Osteoblast (primary cell): ENCODE data around the gene MARK3. TPM values are rescaled to one million over a fixed set of nuclear protein-coding genes. Genes with fewer than 3 reads are reported as not detected.
A peak's percentile ranks its signal among the peaks of the same experiment; 100 is the strongest.

Experiments
- DNase-seq: peaks from one replicate; pipeline ENCODE4 v3.0.0; 2011; ENCODE audit warnings: low spot score, mixed read lengths; ENCODE audit not compliant: insufficient read length; ENCODE audit errors: missing footprints
- H2AFZ ChIP-seq: 2 replicates; pipeline ENCODE4 v1.6.0; 2011; ENCODE audit warnings: mild to moderate bottlenecking, low read length
- H3K27ac ChIP-seq: 2 replicates; pipeline ENCODE4 v1.5.1; 2011; ENCODE audit warnings: mild to moderate bottlenecking, low read depth, low read length, moderate library complexity
- H3K27me3 ChIP-seq: 2 replicates; pipeline ENCODE4 v1.6.0; 2012; ENCODE audit warnings: mild to moderate bottlenecking, control low read depth, inconsistent platforms, low read length, moderate library complexity; ENCODE audit not compliant: insufficient read depth
- H3K36me3 ChIP-seq: 2 replicates; pipeline ENCODE4 v1.5.1; 2011; ENCODE audit warnings: mild to moderate bottlenecking, low read length, control low read depth, moderate library complexity; ENCODE audit not compliant: insufficient read depth
- H3K4me1 ChIP-seq: 2 replicates; pipeline ENCODE4 v1.5.1; 2011; ENCODE audit warnings: mild to moderate bottlenecking, low read length, control low read depth, moderate library complexity; ENCODE audit not compliant: insufficient read depth
- H3K4me2 ChIP-seq: 2 replicates; pipeline ENCODE4 v1.6.0; 2011; ENCODE audit warnings: mild to moderate bottlenecking, low read length; ENCODE audit not compliant: insufficient read depth
- H3K4me3 ChIP-seq: fragments of 200-600 bp; sonication (generic); 3 replicates; pipeline ENCODE4 v1.5.1; 2012; ENCODE audit warnings: mild to moderate bottlenecking, low read length, inconsistent platforms; ENCODE audit not compliant: insufficient read depth
- H3K79me2 ChIP-seq: 2 replicates; pipeline ENCODE4 v1.6.0; 2012; ENCODE audit warnings: mild to moderate bottlenecking, low read length, control low read depth, inconsistent platforms; ENCODE audit not compliant: insufficient read depth
- H3K9me3 ChIP-seq: 2 replicates; pipeline ENCODE4 v1.5.1; 2011; ENCODE audit warnings: low read depth, low read length, control low read depth
- H4K20me1 ChIP-seq: 2 replicates; pipeline ENCODE4 v1.6.0; 2012; ENCODE audit warnings: mild to moderate bottlenecking, low read length, control low read depth; ENCODE audit not compliant: insufficient read depth
- CTCF ChIP-seq: IDR thresholded peaks from 2 replicates; pipeline ENCODE4 v1.5.1; 2011; ENCODE audit warnings: mild to moderate bottlenecking, low read depth, low read length, moderate library complexity; ENCODE audit errors: extremely low read depth
- total RNA-seq: library from RNA; depleted of rRNA; stranded (reverse); fragments of >200 nt; gene quantifications from 2 replicates; pipeline ENCODE4 v1.2.3, GENCODE V29; 2012

The MARK3 gene
- total RNA-seq, 1 donor: 101 TPM

DNA sequence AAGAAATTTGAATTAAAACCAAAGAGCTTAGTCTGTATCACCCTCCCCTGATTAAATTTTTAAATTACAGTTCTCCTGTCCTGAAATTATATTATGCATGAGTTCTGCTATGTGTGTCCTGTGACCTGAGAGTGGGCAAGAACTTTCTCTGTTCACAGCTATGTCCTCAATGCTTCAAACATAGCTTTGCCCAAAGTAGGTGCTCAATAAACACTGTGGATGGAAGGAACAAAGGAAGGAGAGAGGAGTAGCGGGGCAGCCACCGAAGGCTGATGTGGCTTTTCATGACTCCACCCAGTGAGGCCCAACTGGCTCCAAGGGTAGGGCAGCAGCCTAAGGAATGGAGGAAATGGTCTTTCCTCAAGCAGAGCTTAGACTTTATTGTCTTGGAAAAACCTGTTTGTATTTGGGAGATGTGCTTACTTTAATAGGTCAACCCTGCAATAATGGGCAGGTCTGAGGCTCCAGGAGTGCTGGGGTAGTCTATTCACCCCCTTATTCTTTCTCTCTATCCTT lies 7.6 kb upstream of the MARK3 start:
- H2AFZ ChIP-seq: no peak overlapping the region
- no peaks in the 10 kb centered on the region for H3K36me3 ChIP-seq
- H3K4me2 ChIP-seq: no peak overlapping the region
- peaks cover 10% of the 10 kb centered on the region for H3K4me1 ChIP-seq
- DNase-seq: no peak
- no peak overlapping the region for H3K4me3 ChIP-seq
- H3K27me3 ChIP-seq: no peaks in the 10 kb centered on the region
- TF ChIP-seq CTCF: no peak
- no peaks in the 10 kb centered on the region for H3K79me2 ChIP-seq
- no peak overlapping the region for H3K27ac ChIP-seq
- no peaks in the 10 kb centered on the region for H4K20me1 ChIP-seq
- H3K9me3 ChIP-seq: no peaks in the 10 kb centered on the region

DNA sequence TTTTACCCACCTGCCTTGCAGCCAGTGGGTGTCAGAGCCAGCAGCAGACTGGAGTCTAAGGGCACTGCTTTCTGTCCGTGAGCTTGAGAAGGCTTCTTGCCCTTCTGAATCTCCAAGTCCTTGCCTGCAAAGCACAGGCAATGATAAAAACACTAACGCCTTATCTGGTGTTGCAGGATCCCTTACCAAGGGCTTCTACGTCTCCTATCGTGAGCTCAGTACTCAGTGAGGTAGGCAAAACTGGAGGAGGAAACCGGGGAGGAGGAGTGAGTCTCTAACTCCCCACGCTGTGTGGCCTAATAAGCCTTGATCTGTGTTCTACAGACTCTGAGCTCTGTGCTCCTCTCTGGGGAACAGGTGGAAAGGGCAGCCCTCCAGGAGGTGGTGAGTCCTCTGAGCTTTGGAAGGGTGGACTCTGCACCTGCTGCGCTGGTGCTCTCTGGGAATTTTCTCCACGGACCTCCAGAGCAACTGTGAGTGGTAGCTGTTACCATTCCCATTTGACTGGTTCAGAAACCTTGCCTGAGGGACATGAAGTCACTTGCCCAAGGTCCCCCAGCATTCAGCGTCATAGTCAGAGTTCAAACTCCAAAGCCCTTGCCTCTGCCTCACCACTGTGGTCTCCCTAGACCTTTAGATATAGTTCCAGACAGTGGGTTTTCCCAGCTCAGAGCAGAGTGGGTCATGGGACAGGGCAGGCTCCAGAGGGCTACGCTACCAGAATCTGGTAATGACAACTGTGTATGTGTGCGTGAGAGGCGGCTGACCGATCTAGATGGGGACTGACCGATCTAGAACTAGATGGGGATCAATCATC lies 7.0 kb upstream of the MARK3 start:
- Histone ChIP-seq H3K9me3 (no peaks in the 10 kb centered on the region), H3K27ac (no peak overlapping the region), H4K20me1 (no peaks in the 10 kb centered on the region), H3K79me2 (no peaks in the 10 kb centered on the region), H3K27me3 (no peaks in the 10 kb centered on the region), H3K4me3 (no peak overlapping the region), H2AFZ (no peak overlapping the region), H3K4me1 (peaks cover 7% of the 10 kb centered on the region), H3K4me2 (no peak overlapping the region), H3K36me3 (no peaks in the 10 kb centered on the region)
- DNase-seq: no peak
- no peak for TF ChIP-seq CTCF

DNA sequence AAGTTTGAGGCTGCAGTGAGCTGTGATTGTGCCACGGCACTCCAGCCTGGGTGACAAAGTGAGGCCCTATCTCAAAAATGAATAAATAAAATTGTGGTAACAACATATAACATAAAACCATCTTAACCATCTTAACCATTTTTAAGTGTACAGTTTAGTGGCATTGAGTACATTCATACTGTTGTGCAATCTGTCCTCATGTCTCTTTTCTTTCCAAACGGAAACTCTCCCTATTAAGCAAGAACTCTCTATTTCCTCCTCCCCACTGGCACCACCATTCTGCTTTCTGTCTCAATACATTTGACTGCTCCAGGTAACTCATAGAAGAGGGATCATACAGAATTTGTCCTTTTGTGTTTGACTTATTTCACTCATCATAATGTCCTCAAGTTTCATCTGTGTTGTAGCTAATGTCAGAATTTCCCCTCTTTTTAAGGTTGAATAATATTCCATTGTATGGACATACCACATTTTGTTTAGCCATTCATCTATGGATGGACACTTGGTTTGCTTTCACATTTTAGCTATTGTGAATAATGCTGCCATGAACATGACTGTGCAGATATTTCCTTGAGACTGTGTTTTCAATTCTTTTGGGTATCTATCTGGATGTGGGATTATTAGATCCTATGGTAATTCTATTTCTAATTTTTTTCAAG lies 4.4 kb upstream of the MARK3 start:
- H3K9me3 ChIP-seq: no peaks in the 10 kb centered on the region
- H3K36me3 ChIP-seq: no peaks in the 10 kb centered on the region
- DNase-seq: no peak
- peaks cover 11% of the 10 kb centered on the region for H3K4me1 ChIP-seq
- no peak overlapping the region for H3K27ac ChIP-seq
- peaks cover 5% of the 10 kb centered on the region for H3K79me2 ChIP-seq
- no peak for TF ChIP-seq CTCF
- H3K4me2 ChIP-seq: no peak overlapping the region
- no peak overlapping the region for H3K4me3 ChIP-seq
- no peaks in the 10 kb centered on the region for H3K27me3 ChIP-seq
- H2AFZ ChIP-seq: no peak overlapping the region
- peaks cover 2% of the 10 kb centered on the region for H4K20me1 ChIP-seq

- H4K20me1 ChIP-seq: peaks cover 17% of the 10 kb centered on the region
- no peaks in the 10 kb centered on the region for H3K27me3 ChIP-seq
- H3K27ac ChIP-seq: no peak overlapping the region
- peaks cover 12% of the 10 kb centered on the region for H3K4me1 ChIP-seq
- H3K36me3 ChIP-seq: no peaks in the 10 kb centered on the region
- no peak for TF ChIP-seq CTCF
- H2AFZ ChIP-seq: peak overlapping the region; percentile 82
- peak overlapping the region; percentile 43 for H3K4me2 ChIP-seq
- peak; percentile 87 for DNase-seq
- H3K4me3 ChIP-seq: no peak overlapping the region
- no peaks in the 10 kb centered on the region for H3K9me3 ChIP-seq
- H3K79me2 ChIP-seq: peaks cover 20% of the 10 kb centered on the region
Measured at GRCh38 chr14:103382376-103382775, 2.8 kb upstream of the MARK3 start.
